HepG2 (cell line): ENCODE measurements around the gene CPNE4. TPM values are rescaled to one million over a fixed set of nuclear protein-coding genes. Genes with fewer than 3 reads are reported as not detected.

Source experiments
- BRD4 ChIP-seq: sonication (generic); formaldehyde crosslinking; IDR thresholded peaks from 2 replicates; pipeline ENCODE4 v1.4.0; 2020; ENCODE audit warnings: missing genetic modification reagents
- CBFB ChIP-seq: sonication (generic); formaldehyde crosslinking; IDR thresholded peaks from 2 replicates; pipeline ENCODE4 v1.4.0; 2020; ENCODE audit warnings: missing genetic modification reagents
- MTA3 ChIP-seq: sonication (generic); formaldehyde crosslinking; IDR thresholded peaks from 2 replicates; pipeline ENCODE4 v1.4.0; 2020; ENCODE audit warnings: missing genetic modification reagents
- NKX3-1 ChIP-seq: sonication (generic); formaldehyde crosslinking; IDR thresholded peaks from 2 replicates; pipeline ENCODE4 v1.5.0; 2020; ENCODE audit warnings: missing genetic modification reagents
- REPIN1 ChIP-seq: sonication (generic); formaldehyde crosslinking; IDR thresholded peaks from 2 replicates; pipeline ENCODE4 v1.8.0; 2022; ENCODE audit warnings: missing genetic modification reagents, low read depth, mild to moderate bottlenecking, borderline replicate concordance
- SIX4 ChIP-seq: sonication (generic); formaldehyde crosslinking; IDR thresholded peaks from 2 replicates; pipeline ENCODE4 v1.4.0; 2020; ENCODE audit warnings: missing genetic modification reagents
- SMYD3 ChIP-seq: sonication (generic); formaldehyde crosslinking; IDR thresholded peaks from 2 replicates; pipeline ENCODE4 v1.8.1; 2023; ENCODE audit warnings: mild to moderate bottlenecking, missing genetic modification reagents
- TBX2 ChIP-seq: sonication (generic); formaldehyde crosslinking; IDR thresholded peaks from 2 replicates; pipeline ENCODE4 v1.5.0; 2020; ENCODE audit warnings: missing genetic modification reagents, mild to moderate bottlenecking, borderline replicate concordance
- ZMYM2 ChIP-seq: sonication (generic); formaldehyde crosslinking; IDR thresholded peaks from 2 replicates; pipeline ENCODE4 v1.8.0; 2022; ENCODE audit warnings: mild to moderate bottlenecking, missing genetic modification reagents
- ZNF230 ChIP-seq: sonication (generic); formaldehyde crosslinking; IDR thresholded peaks from 2 replicates; pipeline ENCODE4 v1.4.0; 2020; ENCODE audit warnings: mild to moderate bottlenecking, missing genetic modification reagents
- ZNF251 ChIP-seq: sonication (generic); formaldehyde crosslinking; IDR thresholded peaks from 2 replicates; pipeline ENCODE4 v1.9.0; 2021; ENCODE audit warnings: mild to moderate bottlenecking, missing genetic modification reagents
- ZNF451 ChIP-seq: sonication (generic); formaldehyde crosslinking; IDR thresholded peaks from 2 replicates; pipeline ENCODE4 v1.5.0; 2020; ENCODE audit warnings: mild to moderate bottlenecking, missing genetic modification reagents
- ZSCAN25 ChIP-seq: sonication (generic); formaldehyde crosslinking; IDR thresholded peaks from 2 replicates; pipeline ENCODE4 v1.8.0; 2022; ENCODE audit warnings: mild to moderate bottlenecking, missing genetic modification reagents
- polyA plus RNA-seq, 8 experiments: library from polyadenylated mRNA; depleted of rRNA in 3 of 8; stranded (reverse) in 7 of 8; unstranded in 1 of 8; fragments of >200 nt; fragmentation: Illumina TruSeq in 4 of 8; extraction: Trizol in 4 of 8; gene quantifications; 2 replicates each; pipeline versions ENCODE4 v1.2.1 to v1.2.3, GENCODE V29; 2011 to 2016; ENCODE audit warnings: low read depth in 4 of 8, missing spikeins in 1 of 8, mixed read lengths in 1 of 8; ENCODE audit not compliant: insufficient read depth in 1 of 8
- total RNA-seq, 5 experiments: library from RNA; depleted of rRNA; stranded (reverse); fragments of >200 nt; fragmentation: Illumina TruSeq; extraction: Trizol; gene quantifications; 2 replicates each; pipeline ENCODE4 v1.2.3, GENCODE V29; 2016; ENCODE audit warnings: low read depth in 1 of 5
- TF ChIP-seq, protein P1 (sequence below): sonication (generic); formaldehyde crosslinking; IDR thresholded peaks from 2 replicates; pipeline ENCODE4 v1.8.0; 2022; ENCODE audit warnings: mild to moderate bottlenecking, missing genetic modification reagents, moderate library complexity
- TF ChIP-seq, protein P2 (sequence below): sonication (generic); formaldehyde crosslinking; conservative IDR thresholded peaks from 2 replicates; pipeline ENCODE4 v1.8.0; 2022; ENCODE audit warnings: low read depth, missing genetic modification reagents
- TF ChIP-seq, protein P3 (sequence below): sonication (generic); formaldehyde crosslinking; IDR thresholded peaks from 2 replicates; pipeline ENCODE4 v1.4.0; 2020; ENCODE audit warnings: low read depth, mild to moderate bottlenecking, missing genetic modification reagents
- TF ChIP-seq, protein P4 (sequence below): sonication (generic); formaldehyde crosslinking; IDR thresholded peaks from one replicate; pipeline ENCODE4 v1.5.1; 2020; ENCODE audit warnings: mild to moderate bottlenecking, missing genetic modification reagents; ENCODE audit errors: not compliant biosample characterization

The CPNE4 gene
- total and polyA plus RNA-seq, 2 of the 13 experiments (the other 11 are each of a cell fraction or from before 2014, with no cell fraction given) = not detected

DNA sequence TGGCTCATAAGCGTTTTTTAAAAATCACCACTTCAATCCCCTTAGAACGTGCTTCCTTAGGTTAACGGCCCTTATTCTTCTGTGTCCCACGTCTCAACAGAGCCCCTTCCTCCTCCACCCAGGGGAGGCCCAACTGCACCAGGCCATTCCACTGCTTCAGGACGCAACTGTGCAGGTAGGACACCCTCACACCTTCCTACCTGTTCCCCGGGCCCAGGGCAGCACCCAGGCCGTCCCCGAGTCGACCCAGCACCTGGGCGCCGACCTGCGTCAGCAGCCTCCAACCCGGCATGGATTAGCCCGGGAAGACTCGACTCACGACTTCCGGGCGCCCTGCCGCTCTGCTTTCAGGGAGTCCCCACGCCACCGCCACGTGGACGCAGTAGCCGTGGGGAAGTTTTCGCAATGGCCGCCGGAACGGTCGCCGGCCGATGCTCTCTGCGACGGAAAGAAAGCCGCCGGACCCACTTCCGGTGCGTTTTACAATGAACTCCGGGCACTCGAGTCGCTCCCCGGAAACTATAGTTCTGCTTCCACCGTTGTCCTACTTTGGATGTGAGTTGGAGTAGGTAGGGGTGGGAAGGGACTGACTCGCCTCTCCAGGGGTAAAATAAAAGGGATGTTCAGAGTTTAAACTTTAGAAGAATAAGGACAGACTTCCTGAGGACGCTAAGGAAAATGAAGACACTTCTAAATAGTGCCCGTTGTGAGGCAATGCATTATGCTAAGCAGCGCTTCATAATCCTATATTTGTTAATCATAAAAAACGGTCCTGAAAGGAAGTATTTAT, 532.1 kb downstream of the CPNE4 start, which contains the start of gene MRPL3 (continued):
- peak; percentile 93 for TF ChIP-seq ZNF230 (CRISPR knock-in tag)
- TF ChIP-seq, protein P1, sequence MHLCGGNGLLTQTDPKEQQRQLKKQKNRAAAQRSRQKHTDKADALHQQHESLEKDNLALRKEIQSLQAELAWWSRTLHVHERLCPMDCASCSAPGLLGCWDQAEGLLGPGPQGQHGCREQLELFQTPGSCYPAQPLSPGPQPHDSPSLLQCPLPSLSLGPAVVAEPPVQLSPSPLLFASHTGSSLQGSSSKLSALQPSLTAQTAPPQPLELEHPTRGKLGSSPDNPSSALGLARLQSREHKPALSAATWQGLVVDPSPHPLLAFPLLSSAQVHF = peak; percentile 95
- TF ChIP-seq BRD4 (CRISPR knock-in tag) = peak; percentile 96; the same call in 1 of the 2 replicates
- TF ChIP-seq ZSCAN25 (CRISPR knock-in tag) = peak; percentile 83
- TF ChIP-seq ZMYM2 (CRISPR knock-in tag) = no peak
- TF ChIP-seq NKX3-1 = peak; percentile 98
- TF ChIP-seq SMYD3 (CRISPR knock-in tag) = peak; percentile 95
- TF ChIP-seq SIX4 (CRISPR knock-in tag) = peak; percentile 72
- TF ChIP-seq, protein P2, sequence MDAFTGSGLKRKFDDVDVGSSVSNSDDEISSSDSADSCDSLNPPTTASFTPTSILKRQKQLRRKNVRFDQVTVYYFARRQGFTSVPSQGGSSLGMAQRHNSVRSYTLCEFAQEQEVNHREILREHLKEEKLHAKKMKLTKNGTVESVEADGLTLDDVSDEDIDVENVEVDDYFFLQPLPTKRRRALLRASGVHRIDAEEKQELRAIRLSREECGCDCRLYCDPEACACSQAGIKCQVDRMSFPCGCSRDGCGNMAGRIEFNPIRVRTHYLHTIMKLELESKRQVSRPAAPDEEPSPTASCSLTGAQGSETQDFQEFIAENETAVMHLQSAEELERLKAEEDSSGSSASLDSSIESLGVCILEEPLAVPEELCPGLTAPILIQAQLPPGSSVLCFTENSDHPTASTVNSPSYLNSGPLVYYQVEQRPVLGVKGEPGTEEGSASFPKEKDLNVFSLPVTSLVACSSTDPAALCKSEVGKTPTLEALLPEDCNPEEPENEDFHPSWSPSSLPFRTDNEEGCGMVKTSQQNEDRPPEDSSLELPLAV (CRISPR knock-in tag) = peak; percentile 90
- TF ChIP-seq, protein P3, sequence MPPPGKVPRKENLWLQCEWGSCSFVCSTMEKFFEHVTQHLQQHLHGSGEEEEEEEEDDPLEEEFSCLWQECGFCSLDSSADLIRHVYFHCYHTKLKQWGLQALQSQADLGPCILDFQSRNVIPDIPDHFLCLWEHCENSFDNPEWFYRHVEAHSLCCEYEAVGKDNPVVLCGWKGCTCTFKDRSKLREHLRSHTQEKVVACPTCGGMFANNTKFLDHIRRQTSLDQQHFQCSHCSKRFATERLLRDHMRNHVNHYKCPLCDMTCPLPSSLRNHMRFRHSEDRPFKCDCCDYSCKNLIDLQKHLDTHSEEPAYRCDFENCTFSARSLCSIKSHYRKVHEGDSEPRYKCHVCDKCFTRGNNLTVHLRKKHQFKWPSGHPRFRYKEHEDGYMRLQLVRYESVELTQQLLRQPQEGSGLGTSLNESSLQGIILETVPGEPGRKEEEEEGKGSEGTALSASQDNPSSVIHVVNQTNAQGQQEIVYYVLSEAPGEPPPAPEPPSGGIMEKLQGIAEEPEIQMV (CRISPR knock-in tag) = peak; percentile 94
- TF ChIP-seq MTA3 = no peak
- TF ChIP-seq REPIN1 (CRISPR knock-in tag) = peak; percentile 97
- no peak; the same call in none of the 2 replicates for TF ChIP-seq CBFB (CRISPR knock-in tag)
- TF ChIP-seq ZNF251 (CRISPR knock-in tag) = 0 out of 2 replicates have a peak, but pooled peaks have one; percentile 76
- peak; percentile 84 for TF ChIP-seq TBX2 (CRISPR knock-in tag)
- TF ChIP-seq, protein P4, sequence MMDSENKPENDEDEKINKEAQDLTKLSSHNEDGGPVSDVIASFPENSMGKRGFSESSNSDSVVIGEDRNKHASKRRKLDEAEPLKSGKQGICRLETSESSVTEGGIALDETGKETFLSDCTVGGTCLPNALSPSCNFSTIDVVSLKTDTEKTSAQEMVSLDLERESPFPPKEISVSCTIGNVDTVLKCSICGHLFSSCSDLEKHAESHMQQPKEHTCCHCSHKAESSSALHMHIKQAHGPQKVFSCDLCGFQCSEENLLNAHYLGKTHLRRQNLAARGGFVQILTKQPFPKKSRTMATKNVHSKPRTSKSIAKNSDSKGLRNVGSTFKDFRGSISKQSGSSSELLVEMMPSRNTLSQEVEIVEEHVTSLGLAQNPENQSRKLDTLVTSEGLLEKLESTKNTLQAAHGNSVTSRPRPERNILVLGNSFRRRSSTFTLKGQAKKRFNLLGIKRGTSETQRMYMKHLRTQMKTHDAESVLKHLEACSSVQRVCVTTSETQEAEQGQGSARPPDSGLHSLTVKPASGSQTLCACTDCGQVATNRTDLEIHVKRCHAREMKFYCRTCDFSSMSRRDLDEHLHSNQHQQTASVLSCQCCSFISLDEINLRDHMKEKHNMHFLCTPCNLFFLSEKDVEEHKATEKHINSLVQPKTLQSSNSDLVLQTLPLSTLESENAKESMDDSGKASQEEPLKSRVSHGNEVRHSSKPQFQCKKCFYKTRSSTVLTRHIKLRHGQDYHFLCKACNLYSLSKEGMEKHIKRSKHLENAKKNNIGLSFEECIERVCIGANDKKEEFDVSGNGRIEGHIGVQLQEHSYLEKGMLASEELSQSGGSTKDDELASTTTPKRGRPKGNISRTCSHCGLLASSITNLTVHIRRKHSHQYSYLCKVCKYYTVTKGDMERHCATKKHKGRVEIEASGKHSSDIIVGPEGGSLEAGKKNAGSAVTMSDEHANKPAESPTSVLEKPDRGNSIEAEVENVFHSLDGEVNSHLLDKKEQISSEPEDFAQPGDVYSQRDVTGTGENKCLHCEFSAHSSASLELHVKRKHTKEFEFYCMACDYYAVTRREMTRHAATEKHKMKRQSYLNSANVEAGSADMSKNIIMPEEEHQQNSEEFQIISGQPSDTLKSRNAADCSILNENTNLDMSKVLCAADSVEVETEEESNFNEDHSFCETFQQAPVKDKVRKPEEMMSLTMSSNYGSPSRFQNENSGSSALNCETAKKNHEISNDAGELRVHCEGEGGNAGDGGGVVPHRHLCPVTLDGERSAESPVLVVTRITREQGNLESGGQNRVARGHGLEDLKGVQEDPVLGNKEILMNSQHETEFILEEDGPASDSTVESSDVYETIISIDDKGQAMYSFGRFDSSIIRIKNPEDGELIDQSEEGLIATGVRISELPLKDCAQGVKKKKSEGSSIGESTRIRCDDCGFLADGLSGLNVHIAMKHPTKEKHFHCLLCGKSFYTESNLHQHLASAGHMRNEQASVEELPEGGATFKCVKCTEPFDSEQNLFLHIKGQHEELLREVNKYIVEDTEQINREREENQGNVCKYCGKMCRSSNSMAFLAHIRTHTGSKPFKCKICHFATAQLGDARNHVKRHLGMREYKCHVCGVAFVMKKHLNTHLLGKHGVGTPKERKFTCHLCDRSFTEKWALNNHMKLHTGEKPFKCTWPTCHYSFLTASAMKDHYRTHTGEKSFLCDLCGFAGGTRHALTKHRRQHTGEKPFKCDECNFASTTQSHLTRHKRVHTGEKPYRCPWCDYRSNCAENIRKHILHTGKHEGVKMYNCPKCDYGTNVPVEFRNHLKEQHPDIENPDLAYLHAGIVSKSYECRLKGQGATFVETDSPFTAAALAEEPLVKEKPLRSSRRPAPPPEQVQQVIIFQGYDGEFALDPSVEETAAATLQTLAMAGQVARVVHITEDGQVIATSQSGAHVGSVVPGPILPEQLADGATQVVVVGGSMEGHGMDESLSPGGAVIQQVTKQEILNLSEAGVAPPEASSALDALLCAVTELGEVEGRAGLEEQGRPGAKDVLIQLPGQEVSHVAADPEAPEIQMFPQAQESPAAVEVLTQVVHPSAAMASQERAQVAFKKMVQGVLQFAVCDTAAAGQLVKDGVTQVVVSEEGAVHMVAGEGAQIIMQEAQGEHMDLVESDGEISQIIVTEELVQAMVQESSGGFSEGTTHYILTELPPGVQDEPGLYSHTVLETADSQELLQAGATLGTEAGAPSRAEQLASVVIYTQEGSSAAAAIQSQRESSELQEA (CRISPR knock-in tag) = peak; percentile 91
- peak; percentile 94 for TF ChIP-seq ZNF451
